ENCODE data around the gene DISC1.

GRCh38 chr1:231982871-231983587 is 356.4 kb downstream of the DISC1 start:
- TF ChIP-seq CTCF (conservative IDR thresholded peaks at IDR 0.05; ENCODE audit: low read depth, low read length) (no peak), EZH2 (IDR thresholded peaks at IDR 0.05; ENCODE audit: borderline replicate concordance, low read depth, low read length, poor library complexity, severe bottlenecking) (no peak)
